Activated T-helper 2 cell treated with anti-CD3 and anti-CD28 coated beads, Interferon-gamma antibody, Interleukin-2, Interleukin-4, amounts not matched to agents 10 μg/mL and 5 μg/mL and 100 μg/mL, durations not matched to agents 14 hours and 24 hours and 36 hours (primary cell): ENCODE measurements around the gene MIDN. TPM values are rescaled to one million over a fixed set of nuclear protein-coding genes. Genes with fewer than 3 reads are reported as not detected.

Source experiments
- DNase-seq: peaks from one replicate; pipeline ENCODE4 v3.0.0; 2021; ENCODE audit warnings: low spot score
- H3K27ac Mint-ChIP-seq: one replicate; pipeline ENCODE4 v1.8.0; 2021; ENCODE audit warnings: mixed read lengths
- H3K27me3 Mint-ChIP-seq: one replicate; pipeline ENCODE4 v1.8.0; 2021; ENCODE audit warnings: low read depth, mixed read lengths
- H3K36me3 Mint-ChIP-seq: one replicate; pipeline ENCODE4 v1.8.0; 2021; ENCODE audit warnings: low read depth, mixed read lengths
- H3K4me1 Mint-ChIP-seq: one replicate; pipeline ENCODE4 v1.8.0; 2021; ENCODE audit warnings: low read depth, mixed read lengths
- H3K4me3 Mint-ChIP-seq: one replicate; pipeline ENCODE4 v1.8.0; 2021; ENCODE audit warnings: low read depth, mild to moderate bottlenecking, moderate library complexity, mixed read lengths
- H3K9me3 Mint-ChIP-seq: one replicate; pipeline ENCODE4 v1.8.0; 2021; ENCODE audit warnings: mixed read lengths
- intact Hi-C: fragments of 100-400 bp; cut with micrococcal nuclease; formaldehyde crosslinking; loops from one replicate; pipeline ENCODE4 v1.15.1; 2023
- total RNA-seq: library from RNA; stranded (reverse); gene quantifications from 2 replicates; pipeline ENCODE4 v1.2.3, GENCODE V29; 2022

MIDN gene
- total RNA-seq, 1 donor from 2014 or later: 84.7 TPM

DNA sequence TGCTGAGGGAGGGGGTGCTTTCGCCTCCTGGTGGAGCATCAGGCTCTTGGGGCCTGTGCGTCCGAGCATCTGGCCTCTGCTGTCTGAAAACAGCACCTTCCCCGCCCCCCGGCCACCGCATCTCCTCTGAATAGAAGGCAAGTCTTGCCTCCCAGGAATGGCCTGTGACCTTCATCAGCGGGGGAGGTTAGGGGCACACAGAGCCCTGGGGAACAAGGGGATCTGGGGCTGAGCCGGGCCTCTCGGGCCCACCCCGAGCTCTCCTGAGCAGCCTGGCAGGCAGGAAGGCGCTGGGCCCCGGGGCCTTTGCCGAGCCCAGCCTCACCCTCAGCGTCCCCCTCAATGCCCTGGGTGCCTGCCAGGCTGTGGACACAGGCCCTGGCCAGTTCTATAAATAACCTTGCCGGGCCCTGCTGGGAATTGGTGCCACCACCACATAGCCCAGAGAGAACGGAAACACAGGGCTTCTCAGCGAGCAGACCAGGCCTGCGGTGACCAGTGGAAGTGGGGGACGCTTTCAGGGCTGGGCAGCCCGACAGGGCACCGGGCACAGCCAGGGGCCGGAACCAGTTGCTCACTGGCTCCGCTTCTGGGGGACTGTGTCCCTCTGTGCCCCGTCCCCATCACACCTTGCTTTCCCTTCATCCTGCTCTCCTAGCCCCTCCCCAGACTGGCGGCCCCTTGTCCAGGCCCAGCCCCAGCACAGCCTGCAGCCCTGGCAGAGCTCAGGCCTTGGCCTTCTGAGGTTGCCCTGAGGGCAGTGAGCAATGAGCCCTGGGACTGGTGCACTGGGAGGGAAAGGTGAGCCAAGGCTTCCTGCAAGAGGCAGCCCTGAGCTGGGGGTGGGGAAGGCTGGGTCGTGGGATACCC lies 33.3 kb upstream of the MIDN start:
- Mint-ChIP-seq H3K4me3 (no peak overlapping the region), H3K27ac (no peak overlapping the region), H3K36me3 (peaks cover 28% of the 10 kb centered on the region), H3K27me3 (no peaks in the 10 kb centered on the region), H3K9me3 (no peaks in the 10 kb centered on the region), H3K4me1 (peaks cover 15% of the 10 kb centered on the region)
- no peak for DNase-seq
- intact Hi-C loops: no loop called here

- H3K4me1 Mint-ChIP-seq: peaks cover 12% of the 10 kb centered on the region
- no peak overlapping the region for H3K27ac Mint-ChIP-seq
- H3K27me3 Mint-ChIP-seq: no peaks in the 10 kb centered on the region
- no peaks in the 10 kb centered on the region for H3K9me3 Mint-ChIP-seq
- intact Hi-C loops: no loop called here
- peaks cover 18% of the 10 kb centered on the region for H3K36me3 Mint-ChIP-seq
- no peak overlapping the region for H3K4me3 Mint-ChIP-seq
- DNase-seq: no peak
These were observed 31.6 kb upstream of the MIDN start for GRCh38 chr19:1216756-1217155.

GRCh38 chr19:1217366-1217765 lies 31.0 kb upstream of the MIDN start:
- intact Hi-C loops: no loop called here

DNA sequence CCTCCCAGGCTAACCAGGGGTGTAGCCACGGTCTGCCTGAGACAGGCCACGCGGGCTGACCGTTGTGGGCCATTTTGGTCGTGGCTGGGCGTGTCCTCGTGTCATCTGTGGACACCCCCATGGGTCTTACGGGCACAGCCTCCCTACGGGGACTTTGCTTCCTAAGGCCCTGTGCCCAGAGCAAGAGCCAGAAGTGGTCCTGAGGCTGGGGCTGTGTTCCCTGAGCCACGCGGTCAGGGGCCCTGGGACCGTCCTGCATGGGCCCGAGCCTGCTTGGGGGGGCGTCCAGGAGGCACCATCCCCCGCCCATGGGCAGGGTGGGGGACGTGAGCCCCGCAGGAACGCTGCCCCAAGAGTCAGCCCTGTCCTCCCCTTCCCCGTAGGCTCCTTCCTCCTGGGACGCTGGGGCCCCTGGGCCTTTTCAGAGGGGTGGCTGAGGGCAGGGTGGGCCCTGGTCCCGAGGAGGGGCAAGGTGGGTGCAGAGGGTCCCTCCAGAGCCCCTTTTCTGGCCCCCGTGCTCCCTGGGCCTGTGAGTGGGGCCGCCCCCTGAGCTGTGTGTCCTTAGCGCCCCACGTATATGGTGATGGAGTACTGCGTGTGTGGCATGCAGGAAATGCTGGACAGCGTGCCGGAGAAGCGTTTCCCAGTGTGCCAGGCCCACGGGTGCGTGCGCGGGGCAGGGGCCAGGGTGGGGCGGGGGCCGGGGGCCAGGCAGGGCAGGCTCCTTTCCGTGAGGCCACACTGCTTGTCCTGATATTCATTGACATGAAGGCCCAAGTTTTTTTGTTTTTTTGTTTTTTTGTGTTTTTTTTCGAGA lies 29.4 kb upstream of the MIDN start:
- Mint-ChIP-seq H3K4me3 (no peak overlapping the region), H3K4me1 (peaks cover 4% of the 10 kb centered on the region), H3K27me3 (no peaks in the 10 kb centered on the region), H3K9me3 (no peaks in the 10 kb centered on the region), H3K36me3 (peaks cover 6% of the 10 kb centered on the region), H3K27ac (no peak overlapping the region)
- DNase-seq: no peak
- intact Hi-C loops: no loop called here

More at GRCh38 chr19:1217366-1217765, 31.0 kb upstream of the MIDN start:
- no peak for DNase-seq
- peaks cover 11% of the 10 kb centered on the region for H3K4me1 Mint-ChIP-seq
- H3K4me3 Mint-ChIP-seq: no peak overlapping the region
- H3K36me3 Mint-ChIP-seq: peaks cover 15% of the 10 kb centered on the region
- no peak overlapping the region for H3K27ac Mint-ChIP-seq
- H3K9me3 Mint-ChIP-seq: no peaks in the 10 kb centered on the region
- no peaks in the 10 kb centered on the region for H3K27me3 Mint-ChIP-seq

DNA sequence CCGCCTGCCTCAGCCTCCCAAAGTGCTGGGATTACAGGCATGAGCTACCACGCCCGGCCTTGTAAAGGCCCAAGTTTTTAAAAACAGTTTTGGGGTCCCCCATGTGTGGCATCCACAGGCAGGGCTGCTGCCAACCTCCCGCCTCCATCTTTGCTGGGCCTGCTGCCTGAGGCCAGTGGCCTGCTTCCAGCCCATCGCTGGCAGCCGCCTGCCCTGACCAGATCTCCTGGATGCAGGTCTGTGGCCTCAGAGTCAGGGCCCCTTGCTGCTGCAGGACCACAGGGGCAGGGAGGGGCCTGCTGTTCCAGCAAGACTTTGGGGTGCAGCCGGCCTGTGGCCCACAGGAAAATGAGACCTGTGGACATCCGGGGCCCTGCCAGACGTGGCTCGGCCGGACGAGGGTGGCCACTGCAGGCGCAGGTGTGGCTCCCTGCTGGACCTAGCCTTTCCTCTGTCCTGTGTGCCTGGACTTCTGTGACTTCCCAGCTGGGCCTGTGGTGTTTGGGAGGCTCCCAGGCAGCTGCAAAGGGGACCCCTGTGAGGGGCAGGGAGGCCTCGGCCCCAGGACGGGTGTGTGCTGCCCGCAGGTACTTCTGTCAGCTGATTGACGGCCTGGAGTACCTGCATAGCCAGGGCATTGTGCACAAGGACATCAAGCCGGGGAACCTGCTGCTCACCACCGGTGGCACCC lies 28.5 kb upstream of the MIDN start:
- H3K36me3 Mint-ChIP-seq: peaks cover 5% of the 10 kb centered on the region
- H3K27ac Mint-ChIP-seq: no peak overlapping the region
- H3K4me1 Mint-ChIP-seq: no peaks in the 10 kb centered on the region
- H3K9me3 Mint-ChIP-seq: no peaks in the 10 kb centered on the region
- no peak for DNase-seq
- no peak overlapping the region for H3K4me3 Mint-ChIP-seq
- intact Hi-C loops: no loop called here
- no peaks in the 10 kb centered on the region for H3K27me3 Mint-ChIP-seq

DNA sequence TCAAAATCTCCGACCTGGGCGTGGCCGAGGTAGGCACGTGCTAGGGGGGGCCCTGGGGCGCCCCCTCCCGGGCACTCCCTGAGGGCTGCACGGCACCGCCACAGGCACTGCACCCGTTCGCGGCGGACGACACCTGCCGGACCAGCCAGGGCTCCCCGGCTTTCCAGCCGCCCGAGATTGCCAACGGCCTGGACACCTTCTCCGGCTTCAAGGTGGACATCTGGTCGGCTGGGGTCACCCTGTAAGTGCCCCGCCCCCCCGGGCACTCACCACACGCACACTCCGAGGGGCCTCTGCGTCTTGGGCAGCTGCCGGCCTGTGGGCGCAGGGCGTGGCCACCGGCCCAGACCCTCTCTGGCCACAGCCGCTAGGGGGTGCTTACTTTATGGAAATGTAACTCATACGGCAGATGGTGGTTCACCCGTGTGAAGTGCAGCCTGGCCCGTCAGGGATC lies 27.9 kb upstream of the MIDN start:
- DNase-seq: no peak
- H3K36me3 Mint-ChIP-seq: peaks cover 5% of the 10 kb centered on the region
- H3K4me1 Mint-ChIP-seq: no peaks in the 10 kb centered on the region
- H3K9me3 Mint-ChIP-seq: no peaks in the 10 kb centered on the region
- H3K27ac Mint-ChIP-seq: no peak overlapping the region
- no peak overlapping the region for H3K4me3 Mint-ChIP-seq
- H3K27me3 Mint-ChIP-seq: no peaks in the 10 kb centered on the region
- intact Hi-C loops: no loop called here

DNA sequence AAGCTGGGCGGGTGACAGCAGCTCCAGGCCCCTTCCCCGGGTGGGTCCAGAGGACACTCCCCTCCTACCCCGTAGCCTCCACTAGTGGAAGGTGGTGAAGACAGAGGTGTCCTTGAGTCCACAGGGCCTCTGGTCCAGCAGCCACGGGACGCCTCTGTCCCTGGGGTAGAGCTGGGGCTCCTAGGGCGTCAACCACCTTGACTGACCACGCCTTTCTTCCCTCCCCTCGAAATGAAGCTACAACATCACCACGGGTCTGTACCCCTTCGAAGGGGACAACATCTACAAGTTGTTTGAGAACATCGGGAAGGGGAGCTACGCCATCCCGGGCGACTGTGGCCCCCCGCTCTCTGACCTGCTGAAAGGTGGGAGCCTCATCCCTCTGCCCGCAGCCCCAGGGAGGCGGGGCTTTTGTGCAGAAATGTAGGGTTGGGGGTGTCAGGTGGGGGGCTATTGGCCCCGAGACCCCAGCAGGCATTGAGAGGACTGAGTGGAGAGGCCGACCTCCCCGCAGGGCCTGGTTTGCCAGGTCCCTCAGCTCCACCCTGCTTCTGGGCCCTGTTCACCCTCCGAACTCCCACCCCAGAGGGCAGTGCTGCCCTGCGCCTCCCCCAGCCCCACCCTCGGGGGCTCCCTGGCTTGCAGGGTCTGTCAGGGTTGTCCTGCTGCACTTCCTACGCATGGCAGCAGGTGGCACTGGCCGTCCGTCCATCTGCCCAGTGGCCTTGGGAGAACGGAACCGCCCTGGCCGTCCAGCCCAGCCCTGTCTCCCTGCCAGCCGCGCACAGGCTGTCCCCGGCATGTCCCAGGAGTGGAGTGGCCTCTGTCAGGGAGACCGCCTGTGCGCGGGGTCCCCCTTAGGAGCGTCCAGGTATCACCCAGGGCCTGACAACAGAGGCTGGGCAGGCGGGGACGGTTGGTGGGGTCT lies 27.1 kb upstream of the MIDN start:
- peaks cover 5% of the 10 kb centered on the region for H3K36me3 Mint-ChIP-seq
- no peak for DNase-seq

DNA sequence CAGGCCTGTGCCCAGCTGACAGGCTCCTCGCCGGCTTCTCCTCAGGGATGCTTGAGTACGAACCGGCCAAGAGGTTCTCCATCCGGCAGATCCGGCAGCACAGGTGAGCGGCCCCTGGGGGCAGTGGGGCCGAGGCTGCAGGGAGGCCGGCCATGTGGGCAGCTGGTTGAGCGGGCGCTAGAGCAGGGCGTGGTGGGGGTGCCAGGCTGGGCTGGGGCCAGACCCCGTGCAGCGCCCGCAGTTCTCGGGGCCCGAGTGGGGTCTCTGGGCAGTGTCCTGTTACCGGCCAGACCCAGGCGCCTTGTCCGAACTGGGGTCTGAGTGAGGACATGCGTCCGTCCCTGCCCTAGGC lies 26.5 kb upstream of the MIDN start:
- H3K4me3 Mint-ChIP-seq: no peak overlapping the region
- H3K9me3 Mint-ChIP-seq: no peaks in the 10 kb centered on the region
- DNase-seq: no peak
- H3K36me3 Mint-ChIP-seq: peaks cover 4% of the 10 kb centered on the region
- H3K27ac Mint-ChIP-seq: no peak overlapping the region
- H3K27me3 Mint-ChIP-seq: no peaks in the 10 kb centered on the region
- intact Hi-C loops: no loop called here
- H3K4me1 Mint-ChIP-seq: no peaks in the 10 kb centered on the region

More for the DNA sequence above, 27.1 kb upstream of the MIDN start:
- Mint-ChIP-seq H3K9me3 (no peaks in the 10 kb centered on the region), H3K27ac (no peak overlapping the region), H3K4me1 (no peaks in the 10 kb centered on the region), H3K4me3 (no peak overlapping the region), H3K27me3 (no peaks in the 10 kb centered on the region)
- intact Hi-C loops: no loop called here

DNA sequence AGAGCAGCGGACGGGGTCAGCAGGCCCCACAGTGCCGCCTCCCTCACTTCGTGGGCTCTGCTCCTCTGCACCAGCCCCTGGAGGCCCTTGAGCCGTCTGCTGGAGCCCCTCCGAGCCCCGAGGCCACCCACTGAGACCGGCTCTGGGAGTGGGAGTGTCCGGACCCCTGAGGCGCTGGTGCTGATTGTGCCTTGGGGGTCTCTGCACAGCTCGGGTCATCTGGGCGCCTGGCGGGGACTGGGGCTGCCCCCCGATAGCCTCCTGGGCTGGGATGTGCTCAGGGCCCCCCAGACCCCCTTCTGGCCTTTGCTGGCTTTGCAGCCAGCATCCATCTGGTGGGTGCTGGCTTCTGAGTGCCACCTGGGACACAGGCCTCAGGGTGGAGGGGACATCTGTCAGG lies 26.0 kb upstream of the MIDN start:
- intact Hi-C loops: no loop called here
- Mint-ChIP-seq H3K27ac (no peak overlapping the region), H3K9me3 (no peaks in the 10 kb centered on the region), H3K36me3 (no peaks in the 10 kb centered on the region), H3K4me1 (no peaks in the 10 kb centered on the region), H3K27me3 (no peaks in the 10 kb centered on the region), H3K4me3 (no peak overlapping the region)
- no peak for DNase-seq

DNA sequence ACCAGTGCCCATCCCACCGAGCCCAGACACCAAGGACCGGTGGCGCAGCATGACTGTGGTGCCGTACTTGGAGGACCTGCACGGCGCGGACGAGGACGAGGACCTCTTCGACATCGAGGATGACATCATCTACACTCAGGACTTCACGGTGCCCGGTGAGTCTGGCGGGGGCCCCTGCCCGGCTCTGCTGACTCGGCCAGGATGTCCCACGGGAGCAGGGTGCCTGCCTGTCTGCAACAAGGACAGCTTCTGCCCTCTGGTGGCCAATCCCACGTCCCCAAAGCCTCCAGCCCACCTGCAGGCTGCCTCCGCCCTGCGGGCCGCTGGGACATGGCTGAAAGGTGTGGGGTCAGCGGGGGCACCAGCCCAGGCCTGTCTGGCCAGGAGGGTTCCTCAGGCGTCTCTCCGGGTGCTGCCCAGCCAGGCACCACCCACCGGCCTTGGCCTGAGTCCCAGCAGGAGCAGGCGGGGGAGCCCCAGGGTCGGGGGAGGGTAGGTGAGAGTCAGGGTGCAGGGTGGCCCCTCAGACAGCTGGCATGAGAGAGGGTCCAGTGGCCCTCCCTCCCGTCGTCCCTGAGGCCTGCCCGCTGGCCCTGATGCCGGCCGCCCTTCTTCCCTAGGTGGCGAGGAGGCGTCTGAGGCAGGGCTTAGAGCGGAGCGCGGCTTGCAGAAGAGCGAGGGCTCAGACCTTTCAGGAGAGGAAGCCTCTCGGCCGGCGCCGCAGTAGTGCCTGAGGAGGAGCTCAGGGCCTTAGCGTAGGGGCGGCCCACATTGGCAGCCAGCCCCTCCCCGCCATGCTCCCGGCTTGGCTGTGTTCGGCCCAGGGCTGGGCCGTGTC lies 25.1 kb upstream of the MIDN start:
- Mint-ChIP-seq H3K27me3 (no peaks in the 10 kb centered on the region), H3K27ac (no peak overlapping the region), H3K4me1 (no peaks in the 10 kb centered on the region), H3K36me3 (no peaks in the 10 kb centered on the region), H3K9me3 (no peaks in the 10 kb centered on the region), H3K4me3 (no peak overlapping the region)
- intact Hi-C loops: no loop called here
- DNase-seq: no peak

DNA sequence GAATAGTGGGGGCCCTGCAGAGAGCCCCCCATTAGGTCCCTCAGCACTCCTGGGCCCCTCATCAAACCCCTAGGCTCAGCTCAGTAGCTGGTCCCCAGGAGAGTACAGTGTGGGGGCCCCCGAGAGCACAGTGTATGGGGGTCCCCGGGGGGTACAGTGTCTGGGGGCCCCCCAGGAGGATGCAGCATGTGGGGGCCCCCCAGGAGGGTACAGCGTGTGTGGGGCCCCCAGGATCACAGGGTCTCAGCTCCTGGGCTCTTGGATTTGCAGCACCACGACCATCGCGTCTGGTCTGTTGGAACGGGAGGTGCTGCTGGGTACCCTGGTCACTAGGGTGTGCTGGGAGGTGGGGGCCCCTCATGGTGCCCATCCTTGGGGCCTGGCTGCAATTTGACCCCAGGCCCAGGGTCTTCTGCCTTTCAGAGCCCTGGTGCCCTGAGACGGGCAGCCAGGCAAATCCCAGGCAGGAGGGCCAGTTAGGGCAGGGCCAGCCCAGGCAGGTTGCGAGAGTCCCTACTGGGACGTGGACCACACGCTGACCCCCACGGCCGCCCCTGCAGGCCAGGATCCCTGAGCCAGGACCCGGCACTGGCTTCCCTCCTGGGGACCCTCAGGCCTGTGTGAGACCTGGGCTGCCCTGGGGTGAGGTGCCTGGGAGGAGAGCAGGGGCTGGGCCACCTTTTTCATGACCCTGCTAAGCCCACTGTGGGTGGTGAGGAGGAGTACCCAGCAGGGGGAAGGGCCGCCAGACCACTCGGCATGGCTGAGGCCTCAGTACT lies 24.1 kb upstream of the MIDN start:
- H3K36me3 Mint-ChIP-seq: no peaks in the 10 kb centered on the region
- DNase-seq: no peak
- no peaks in the 10 kb centered on the region for H3K9me3 Mint-ChIP-seq
- intact Hi-C loops: no loop called here
- H3K27ac Mint-ChIP-seq: no peak overlapping the region
- no peaks in the 10 kb centered on the region for H3K4me1 Mint-ChIP-seq
- H3K27me3 Mint-ChIP-seq: no peaks in the 10 kb centered on the region
- no peak overlapping the region for H3K4me3 Mint-ChIP-seq
